Measurements from ENCODE around the gene XRCC1.
A peak's percentile ranks its signal among the peaks of the same experiment; 100 is the strongest.

The XRCC1 gene

DNA sequence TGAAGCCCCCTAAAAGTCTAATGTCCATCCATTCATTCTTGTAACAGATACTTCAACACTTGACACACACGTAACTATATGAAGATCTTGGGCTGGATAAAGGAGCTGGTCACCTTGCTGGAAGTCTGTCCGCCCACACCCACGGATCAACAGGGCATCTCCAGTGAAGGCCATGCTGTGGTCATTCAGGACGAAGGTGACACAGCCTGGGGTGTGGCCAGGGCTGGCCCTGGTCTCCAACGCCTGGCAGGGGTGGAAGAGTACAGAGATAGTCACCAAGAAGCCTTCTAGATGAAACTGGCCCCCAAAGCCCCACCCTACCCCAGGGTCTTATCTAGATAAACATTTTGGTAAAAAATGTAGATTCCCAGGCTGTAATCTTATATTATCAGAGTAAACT, 64.0 kb downstream of the XRCC1 start (continued):
- TF ChIP-seq ZNF610 (tag by site-specific recombination; IDR thresholded peaks at IDR 0.05; ENCODE audit: borderline replicate concordance), result no peak
- no peak for TF ChIP-seq SALL2 (tag by site-specific recombination; IDR thresholded peaks at IDR 0.05; ENCODE audit: borderline replicate concordance)
- TF ChIP-seq ZNF214 (tag by site-specific recombination; IDR thresholded peaks at IDR 0.05; ENCODE audit: borderline replicate concordance), result no peak
- TF ChIP-seq, protein P1, sequence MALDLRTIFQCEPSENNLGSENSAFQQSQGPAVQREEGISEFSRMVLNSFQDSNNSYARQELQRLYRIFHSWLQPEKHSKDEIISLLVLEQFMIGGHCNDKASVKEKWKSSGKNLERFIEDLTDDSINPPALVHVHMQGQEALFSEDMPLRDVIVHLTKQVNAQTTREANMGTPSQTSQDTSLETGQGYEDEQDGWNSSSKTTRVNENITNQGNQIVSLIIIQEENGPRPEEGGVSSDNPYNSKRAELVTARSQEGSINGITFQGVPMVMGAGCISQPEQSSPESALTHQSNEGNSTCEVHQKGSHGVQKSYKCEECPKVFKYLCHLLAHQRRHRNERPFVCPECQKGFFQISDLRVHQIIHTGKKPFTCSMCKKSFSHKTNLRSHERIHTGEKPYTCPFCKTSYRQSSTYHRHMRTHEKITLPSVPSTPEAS (tag by site-specific recombination; IDR thresholded peaks at IDR 0.05), result no peak
- TF ChIP-seq ZNF561 (tag by site-specific recombination; IDR thresholded peaks at IDR 0.05; ENCODE audit: borderline replicate concordance), result no peak
- no peak for TF ChIP-seq REPIN1 (tag by site-specific recombination; IDR thresholded peaks at IDR 0.05; ENCODE audit: low read depth)
- TF ChIP-seq EGR2 (tag by site-specific recombination; IDR thresholded peaks at IDR 0.05; ENCODE audit: low read depth), result no peak

DNA sequence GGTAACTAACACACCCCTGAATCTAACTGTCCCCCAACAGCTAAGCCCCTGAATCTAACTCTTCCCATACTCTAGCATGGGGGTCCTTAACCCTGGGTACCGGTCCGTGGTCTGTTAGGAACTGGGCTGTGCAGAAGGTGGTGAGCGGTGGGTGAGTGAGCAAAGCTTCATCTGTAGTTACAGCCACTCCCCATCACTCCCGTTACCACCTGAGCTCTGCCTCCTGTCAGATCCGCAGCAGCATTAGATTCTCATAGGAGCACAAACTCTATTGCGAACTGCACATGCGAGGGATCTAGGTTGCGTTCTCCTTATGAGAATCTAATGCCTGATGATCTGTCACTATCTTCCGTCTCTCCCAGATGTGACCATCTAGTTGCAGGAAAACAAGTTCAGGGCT, 64.6 kb downstream of the XRCC1 start:
- Histone ChIP-seq H3K4me1 (ENCODE audit: control insufficient read depth, insufficient read depth, low read length) (no peaks in the 10 kb centered on the region), H3K9me3 (ENCODE audit: control insufficient read depth, insufficient read depth, low read depth, low read length) (no peaks in the 10 kb centered on the region; the same call in 1 of the 2 replicates), H3K36me3 (ENCODE audit: control insufficient read depth in 2 of 2, insufficient read depth in 1 of 2, low read length in 2 of 2) (peaks cover 13 to 24% of the 10 kb centered on the region in 2 experiments), H3K27ac (ENCODE audit: extremely low read depth, low read depth, low read length) (no peak overlapping the region), H3K4me3 (ENCODE audit: low read depth, low read length) (no peak overlapping the region)
- TF ChIP-seq ZNF561 (tag by site-specific recombination; IDR thresholded peaks at IDR 0.05; ENCODE audit: borderline replicate concordance) (no peak), ZNF610 (tag by site-specific recombination; IDR thresholded peaks at IDR 0.05; ENCODE audit: borderline replicate concordance) (peak; percentile 100)
- ChIA-PET POLR2A (interaction anchor here (1.5 to 2.2 kb wide), 2 partner anchors 11 to 47 kb away, joined by 3 to 14 read pairs; no protein-coding TSS in a partner anchor), CTCF (interaction anchor here (1.1 to 11.9 kb wide), 4 partner anchors 9 to 78 kb away, joined by 3 to 97 read pairs (median 22); no protein-coding TSS in a partner anchor)

DNA sequence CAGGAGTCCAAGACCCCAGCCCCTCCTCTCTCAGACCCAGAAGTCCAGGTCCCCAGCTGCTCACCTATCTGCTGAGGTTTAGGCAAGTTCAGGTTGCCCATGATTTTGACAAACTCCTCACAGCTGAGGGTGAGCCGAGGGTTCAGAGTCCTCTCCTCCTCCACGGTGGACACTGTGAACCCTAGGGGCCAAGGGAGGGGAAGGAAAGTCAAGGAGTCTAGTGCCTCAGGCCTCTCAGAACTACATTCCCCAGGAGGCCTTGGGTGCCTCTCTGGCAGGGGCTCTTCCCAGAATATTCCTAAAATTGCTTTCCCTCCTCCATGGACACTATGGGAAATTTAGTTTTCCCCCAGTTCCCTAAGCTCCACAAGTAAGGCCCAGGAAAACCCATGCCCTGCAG, 67.4 kb downstream of the XRCC1 start:
- H3K9me3 ChIP-seq (ENCODE audit: control insufficient read depth, insufficient read depth, low read depth, low read length), result no peaks in the 10 kb centered on the region; the same call in 1 of the 2 replicates
- peaks cover 13 to 25% of the 10 kb centered on the region in 2 experiments for H3K36me3 ChIP-seq (ENCODE audit: control insufficient read depth in 2 of 2, insufficient read depth in 1 of 2, low read length in 2 of 2)
- ChIA-PET POLR2A (interaction anchor here (0.7 kb wide), 1 partner anchor 13 kb away, joined by 3 read pairs; no protein-coding TSS in a partner anchor), CTCF (interaction anchor here (0.7 to 11.9 kb wide), 3 partner anchors 12 to 409 kb away, joined by 3 to 97 read pairs (median 39); no protein-coding TSS in a partner anchor)
- TF ChIP-seq HOXA7 (CRISPR knock-in tag; IDR thresholded peaks at IDR 0.05; ENCODE audit: borderline replicate concordance) (no peak), ZNF48 (tag by site-specific recombination; IDR thresholded peaks at IDR 0.05) (no peak), ZXDB (tag by site-specific recombination; IDR thresholded peaks at IDR 0.05) (0 out of 2 replicates have a peak, but pooled peaks have one; percentile 36), ZNF133 (tag by site-specific recombination; IDR thresholded peaks at IDR 0.05) (no peak), OVOL3 (tag by site-specific recombination; IDR thresholded peaks at IDR 0.05) (no peak), ZEB2 (tag by site-specific recombination; IDR thresholded peaks at IDR 0.05) (no peak), ZNF341 (tag by site-specific recombination; IDR thresholded peaks at IDR 0.05; ENCODE audit: low read depth) (peak; percentile 47; the same call in 1 of the 2 replicates), IKZF3 (tag by site-specific recombination; IDR thresholded peaks at IDR 0.05) (peak; percentile 67; the same call in 1 of the 2 replicates)
- TF ChIP-seq, protein P2, sequence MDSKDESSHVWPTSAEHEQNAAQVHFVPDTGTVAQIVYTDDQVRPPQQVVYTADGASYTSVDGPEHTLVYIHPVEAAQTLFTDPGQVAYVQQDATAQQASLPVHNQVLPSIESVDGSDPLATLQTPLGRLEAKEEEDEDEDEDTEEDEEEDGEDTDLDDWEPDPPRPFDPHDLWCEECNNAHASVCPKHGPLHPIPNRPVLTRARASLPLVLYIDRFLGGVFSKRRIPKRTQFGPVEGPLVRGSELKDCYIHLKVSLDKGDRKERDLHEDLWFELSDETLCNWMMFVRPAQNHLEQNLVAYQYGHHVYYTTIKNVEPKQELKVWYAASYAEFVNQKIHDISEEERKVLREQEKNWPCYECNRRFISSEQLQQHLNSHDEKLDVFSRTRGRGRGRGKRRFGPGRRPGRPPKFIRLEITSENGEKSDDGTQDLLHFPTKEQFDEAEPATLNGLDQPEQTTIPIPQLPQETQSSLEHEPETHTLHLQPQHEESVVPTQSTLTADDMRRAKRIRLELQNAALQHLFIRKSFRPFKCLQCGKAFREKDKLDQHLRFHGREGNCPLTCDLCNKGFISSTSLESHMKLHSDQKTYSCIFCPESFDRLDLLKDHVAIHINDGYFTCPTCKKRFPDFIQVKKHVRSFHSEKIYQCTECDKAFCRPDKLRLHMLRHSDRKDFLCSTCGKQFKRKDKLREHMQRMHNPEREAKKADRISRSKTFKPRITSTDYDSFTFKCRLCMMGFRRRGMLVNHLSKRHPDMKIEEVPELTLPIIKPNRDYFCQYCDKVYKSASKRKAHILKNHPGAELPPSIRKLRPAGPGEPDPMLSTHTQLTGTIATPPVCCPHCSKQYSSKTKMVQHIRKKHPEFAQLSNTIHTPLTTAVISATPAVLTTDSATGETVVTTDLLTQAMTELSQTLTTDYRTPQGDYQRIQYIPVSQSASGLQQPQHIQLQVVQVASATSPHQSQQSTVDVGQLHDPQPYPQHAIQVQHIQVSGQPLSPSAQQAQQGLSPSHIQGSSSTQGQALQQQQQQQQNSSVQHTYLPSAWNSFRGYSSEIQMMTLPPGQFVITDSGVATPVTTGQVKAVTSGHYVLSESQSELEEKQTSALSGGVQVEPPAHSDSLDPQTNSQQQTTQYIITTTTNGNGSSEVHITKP (tag by site-specific recombination; IDR thresholded peaks at IDR 0.05), result peak; percentile 15; the same call in 1 of the 2 replicates
- no peak overlapping the region for H3K27ac ChIP-seq (ENCODE audit: extremely low read depth, low read depth, low read length)
- no peak overlapping the region for H3K4me3 ChIP-seq (ENCODE audit: low read depth, low read length)
- peaks cover 13% of the 10 kb centered on the region; the same call in 1 of the 2 replicates for H3K4me1 ChIP-seq (ENCODE audit: control insufficient read depth, insufficient read depth, low read length)

Data from HEK293 (cell line).